GM18520 (cell line): Measurements from ENCODE around the gene FIGLA.
"Not testable (repeated sequence)": the region's sequence is repeated elsewhere in the genome, so short reads cannot be mapped to it uniquely, and the experiment has no call there.

ENCODE experiments used
- ATAC-seq: cut with Tn5 transposase; IDR thresholded peaks from one replicate; pipeline ENCODE4 v1.9.1; 2021; ENCODE audit not compliant: unreplicated experiment

Gene FIGLA

GRCh38 chr2:70808983-70809958, 18.8 kb upstream of the FIGLA start:
- no peak for ATAC-seq

- ATAC-seq = no peak
Measured at GRCh38 chr2:70807828-70808118, 17.3 kb upstream of the FIGLA start.

- ATAC-seq = no peak
Measured at GRCh38 chr2:70807102-70807827, 16.8 kb upstream of the FIGLA start.

- no peak for ATAC-seq
Measured at GRCh38 chr2:70806620-70807019, 16.2 kb upstream of the FIGLA start.

GRCh38 chr2:70806013-70806412, 15.6 kb upstream of the FIGLA start:
- ATAC-seq = no peak

- no peak for ATAC-seq
Measured at GRCh38 chr2:70801607-70802263, 11.3 kb upstream of the FIGLA start.

GRCh38 chr2:70799706-70800105, 9.3 kb upstream of the FIGLA start:
- no peak for ATAC-seq

GRCh38 chr2:70797996-70798395, 7.6 kb upstream of the FIGLA start:
- not testable (repeated sequence) for ATAC-seq

- no peak for ATAC-seq
Measured at GRCh38 chr2:70797506-70797905, 7.1 kb upstream of the FIGLA start.

GRCh38 chr2:70796262-70796661, 5.8 kb upstream of the FIGLA start:
- no peak for ATAC-seq

- ATAC-seq = no peak
Measured at GRCh38 chr2:70795164-70795995, 4.9 kb upstream of the FIGLA start.

GRCh38 chr2:70793450-70793849, 3.0 kb upstream of the FIGLA start:
- no peak for ATAC-seq

- no peak for ATAC-seq
Measured at GRCh38 chr2:70789304-70790135, 923 bp downstream of the FIGLA start.

- ATAC-seq = no peak
Measured at GRCh38 chr2:70785137-70785911, 5.1 kb downstream of the FIGLA start.

- ATAC-seq = no peak
Measured at GRCh38 chr2:70784320-70784719, 6.1 kb downstream of the FIGLA start.

- ATAC-seq = no peak
Measured at GRCh38 chr2:70779911-70780545, 10.4 kb downstream of the FIGLA start.

- no peak for ATAC-seq
Measured at GRCh38 chr2:70779491-70779890, 11.0 kb downstream of the FIGLA start.

GRCh38 chr2:70778676-70779075, 11.8 kb downstream of the FIGLA start:
- ATAC-seq = no peak

GRCh38 chr2:70777450-70777849, 13.0 kb downstream of the FIGLA start:
- no peak for ATAC-seq
